ENCODE results near the gene IFT122.

IFT122 gene

GRCh38 chr3:129557548-129557894, 117.5 kb downstream of the IFT122 start:
- DNase-seq (ENCODE audit: low read depth), result peak; percentile 74

- DNase-seq (ENCODE audit: low read depth), result no peak
Measured at GRCh38 chr3:129558081-129558771, 118.2 kb downstream of the IFT122 start.

GRCh38 chr3:129558772-129559564, 118.9 kb downstream of the IFT122 start:
- peak; percentile 71 for DNase-seq (ENCODE audit: low read depth)

GRCh38 chr3:129559565-129560079, 119.6 kb downstream of the IFT122 start:
- DNase-seq (ENCODE audit: low read depth), result no peak

- peak; percentile 70 for DNase-seq (ENCODE audit: low read depth)
Measured at GRCh38 chr3:129560269-129560787, 120.3 kb downstream of the IFT122 start.

DNA sequence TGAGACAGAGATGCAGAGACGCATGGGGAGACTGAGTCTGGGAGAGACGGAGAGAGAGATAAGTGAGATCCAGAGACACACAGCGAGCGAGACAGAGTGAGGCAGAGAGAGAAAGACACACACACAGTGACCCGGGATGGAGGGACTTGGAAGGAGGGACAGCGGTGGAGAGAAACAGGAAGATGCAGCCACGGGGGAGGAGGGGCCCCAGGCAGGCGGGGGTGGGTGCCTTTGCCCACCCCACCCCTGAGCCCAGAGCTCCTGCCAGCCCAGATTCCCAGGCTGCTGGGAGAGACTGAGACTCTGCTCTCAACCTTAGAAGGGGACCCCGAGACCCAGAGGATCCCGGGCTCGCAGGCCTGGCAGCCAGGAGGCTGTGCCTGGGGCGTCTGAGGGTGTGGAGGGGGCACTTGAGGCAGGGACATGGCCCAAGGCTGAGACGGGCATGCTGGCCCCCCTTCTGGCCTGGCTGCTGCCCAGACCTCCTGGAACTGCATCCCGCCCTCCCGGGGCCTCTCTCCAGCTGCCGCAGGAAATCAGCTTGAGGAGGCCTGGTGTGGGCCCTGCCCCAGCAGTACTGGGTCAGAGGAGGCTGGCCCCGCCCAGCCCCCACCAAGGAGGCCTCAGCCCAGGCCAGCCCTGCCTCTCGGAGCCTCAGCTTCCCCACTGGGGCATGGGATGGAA, 121.0 kb downstream of the IFT122 start:
- DNase-seq (ENCODE audit: low read depth), result peak; percentile 77

DNA sequence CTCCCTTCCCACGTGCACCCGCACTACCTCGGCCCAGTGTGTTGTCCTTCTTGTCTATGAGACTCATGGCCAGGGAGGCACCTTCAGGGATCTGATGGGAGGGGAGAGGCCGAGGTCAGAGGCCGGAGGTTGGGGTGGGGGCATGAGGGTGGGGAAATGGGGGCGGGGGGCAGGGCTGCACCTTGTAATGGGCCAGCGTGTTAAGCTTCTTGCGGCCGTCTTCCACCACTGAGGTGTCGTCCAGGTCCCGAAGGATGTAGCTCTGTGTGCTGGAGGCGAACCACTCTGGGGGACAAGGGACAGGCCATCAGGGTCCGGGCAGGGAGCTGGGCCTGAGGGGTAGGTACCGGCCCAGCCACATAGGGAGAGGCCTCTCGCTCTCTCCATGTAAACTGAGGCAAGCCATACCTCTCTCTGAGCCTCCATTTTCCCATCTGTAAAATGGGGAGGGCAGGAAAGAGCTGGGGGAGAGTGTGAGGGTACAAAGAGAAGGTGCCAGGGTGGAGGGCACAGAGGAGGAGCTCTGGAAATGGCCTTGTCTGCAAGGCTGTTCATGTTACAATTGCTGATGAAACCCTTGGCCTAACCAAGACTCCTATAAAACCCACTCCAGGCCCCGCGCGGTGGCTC, 121.7 kb downstream of the IFT122 start:
- no peak for DNase-seq (ENCODE audit: low read depth)

DNA sequence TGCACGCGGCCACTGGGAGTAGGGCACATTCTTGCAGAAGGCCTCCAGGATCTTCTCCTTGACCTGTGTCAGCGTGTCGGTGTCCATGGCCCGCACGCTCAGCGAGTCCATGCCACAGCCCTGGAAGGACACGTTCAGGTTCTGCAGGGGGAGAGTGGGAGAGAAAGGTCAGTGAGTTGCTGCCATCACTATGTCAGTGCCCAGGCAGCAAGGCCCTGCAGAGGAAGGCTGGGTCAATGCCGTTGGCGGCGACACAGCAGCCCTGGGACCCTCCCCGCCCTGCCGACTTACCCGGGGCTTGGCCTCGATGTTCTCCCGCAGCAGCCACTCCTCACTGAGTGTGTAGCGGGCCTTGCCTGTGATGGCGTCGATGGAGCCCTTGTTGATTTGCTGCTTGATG, 122.8 kb downstream of the IFT122 start:
- no peak for DNase-seq (ENCODE audit: low read depth)

GRCh38 chr3:129563332-129563731, 123.3 kb downstream of the IFT122 start:
- DNase-seq (ENCODE audit: low read depth), result no peak

- no peak for DNase-seq (ENCODE audit: low read depth)
Measured at GRCh38 chr3:129563850-129564535, 124.0 kb downstream of the IFT122 start.

GRCh38 chr3:129564981-129565644, 125.1 kb downstream of the IFT122 start:
- no peak for DNase-seq (ENCODE audit: low read depth)

DNA sequence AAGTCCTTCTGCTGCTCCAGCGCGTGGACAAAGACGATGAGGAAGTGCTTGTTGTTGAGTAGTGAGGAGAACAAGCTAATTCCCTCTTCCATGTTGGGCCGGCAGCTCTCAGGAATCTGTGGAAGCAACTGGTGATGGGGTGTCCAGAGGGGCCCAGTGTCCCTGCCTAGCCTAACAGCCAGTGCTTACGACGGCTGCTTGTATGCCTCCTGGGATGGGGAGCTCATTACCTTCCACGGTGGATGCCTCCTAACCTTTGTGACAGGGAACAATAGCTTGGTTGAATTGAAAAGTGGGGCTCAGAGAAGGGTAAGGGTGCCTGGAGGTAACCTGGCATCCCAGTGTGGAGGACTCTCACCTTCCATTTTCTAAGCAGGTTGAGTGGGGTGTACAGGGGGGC, 125.9 kb downstream of the IFT122 start:
- no peak for DNase-seq (ENCODE audit: low read depth)

- no peak for DNase-seq (ENCODE audit: low read depth)
Measured at GRCh38 chr3:129567176-129567705, 127.2 kb downstream of the IFT122 start.

DNA sequence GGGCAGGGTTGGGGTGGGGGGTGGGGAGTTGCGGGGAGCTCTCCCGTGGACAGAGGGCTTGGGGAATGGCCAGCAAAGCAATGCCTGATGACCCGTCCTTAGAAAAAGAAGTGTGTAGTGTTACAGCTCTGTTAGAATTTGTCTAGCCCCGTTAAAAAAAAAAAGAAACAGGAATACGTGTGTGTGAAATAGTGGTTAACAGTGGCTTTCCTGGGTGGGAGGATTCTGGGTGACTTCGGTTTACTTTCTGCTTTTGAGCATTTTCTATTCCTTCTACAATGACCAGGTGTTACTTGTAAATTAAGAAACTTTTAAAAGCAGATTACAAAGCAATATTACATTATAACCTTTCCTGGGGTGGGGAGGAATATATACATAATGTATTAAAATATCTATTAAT, 127.9 kb downstream of the IFT122 start:
- no peak for DNase-seq (ENCODE audit: low read depth)

DNA sequence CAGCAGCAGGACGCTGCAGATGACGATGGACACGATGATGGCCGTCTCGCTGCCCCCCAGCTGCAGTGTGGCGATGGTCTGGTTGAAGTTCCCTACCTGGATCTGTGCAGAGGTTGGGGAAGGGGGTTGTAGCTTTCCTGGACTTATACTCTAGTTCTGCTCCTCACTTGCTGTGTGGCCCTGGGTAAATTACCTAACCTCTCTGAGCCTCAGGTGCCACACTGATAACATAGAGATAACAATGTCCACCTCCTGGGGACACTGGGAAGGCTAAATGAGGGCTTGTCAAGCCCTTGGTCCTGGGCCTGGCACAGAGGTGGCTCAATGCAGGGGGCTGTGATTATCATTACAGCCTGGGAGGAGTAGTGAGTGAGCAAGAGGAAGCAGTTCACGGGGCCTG, 129.8 kb downstream of the IFT122 start:
- DNase-seq (ENCODE audit: low read depth), result no peak
